ENCODE measurements around the gene PMEPA1.

Gene PMEPA1

GRCh38 chr20:57658447-57658832, 51.4 kb downstream of the PMEPA1 start:
- WGBS, 2 experiments = 90 to 91% methylated on average over 8 of the region's 8 CpGs
- H3K27ac ChIP-seq (ENCODE audit: insufficient read depth, low read depth, low read length, poor library complexity, severe bottlenecking) = no peak overlapping the region
- H3K4me1 ChIP-seq (ENCODE audit: control insufficient read depth, insufficient read depth, low read length) = peaks cover 3% of the 10 kb centered on the region

GRCh38 chr20:57657535-57658446, 52.0 kb downstream of the PMEPA1 start:
- Histone ChIP-seq H3K4me3 (ENCODE audit: insufficient read depth, low read depth, low read length) (no peak overlapping the region), H3K36me3 (ENCODE audit: control insufficient read depth, insufficient read depth, low read length) (no peaks in the 10 kb centered on the region), H3K27me3 (ENCODE audit: control insufficient read depth, insufficient read depth, low read length, poor library complexity, severe bottlenecking) (no peaks in the 10 kb centered on the region), H3K27ac (ENCODE audit: insufficient read depth, low read depth, low read length, poor library complexity, severe bottlenecking) (no peak overlapping the region), H3K9me3 (ENCODE audit: control insufficient read depth, low read length) (no peaks in the 10 kb centered on the region), H3K4me1 (ENCODE audit: control insufficient read depth, insufficient read depth, low read length) (peaks cover 3% of the 10 kb centered on the region)
- 94 to 95% methylated on average over 36 of the region's 36 CpGs for WGBS, 2 experiments

More at GRCh38 chr20:57658447-57658832, 51.4 kb downstream of the PMEPA1 start:
- Histone ChIP-seq H3K27me3 (ENCODE audit: control insufficient read depth, insufficient read depth, low read length, poor library complexity, severe bottlenecking) (no peaks in the 10 kb centered on the region), H3K4me3 (ENCODE audit: insufficient read depth, low read depth, low read length) (no peak overlapping the region), H3K9me3 (ENCODE audit: control insufficient read depth, low read length) (no peaks in the 10 kb centered on the region), H3K36me3 (ENCODE audit: control insufficient read depth, insufficient read depth, low read length) (no peaks in the 10 kb centered on the region)

DNA sequence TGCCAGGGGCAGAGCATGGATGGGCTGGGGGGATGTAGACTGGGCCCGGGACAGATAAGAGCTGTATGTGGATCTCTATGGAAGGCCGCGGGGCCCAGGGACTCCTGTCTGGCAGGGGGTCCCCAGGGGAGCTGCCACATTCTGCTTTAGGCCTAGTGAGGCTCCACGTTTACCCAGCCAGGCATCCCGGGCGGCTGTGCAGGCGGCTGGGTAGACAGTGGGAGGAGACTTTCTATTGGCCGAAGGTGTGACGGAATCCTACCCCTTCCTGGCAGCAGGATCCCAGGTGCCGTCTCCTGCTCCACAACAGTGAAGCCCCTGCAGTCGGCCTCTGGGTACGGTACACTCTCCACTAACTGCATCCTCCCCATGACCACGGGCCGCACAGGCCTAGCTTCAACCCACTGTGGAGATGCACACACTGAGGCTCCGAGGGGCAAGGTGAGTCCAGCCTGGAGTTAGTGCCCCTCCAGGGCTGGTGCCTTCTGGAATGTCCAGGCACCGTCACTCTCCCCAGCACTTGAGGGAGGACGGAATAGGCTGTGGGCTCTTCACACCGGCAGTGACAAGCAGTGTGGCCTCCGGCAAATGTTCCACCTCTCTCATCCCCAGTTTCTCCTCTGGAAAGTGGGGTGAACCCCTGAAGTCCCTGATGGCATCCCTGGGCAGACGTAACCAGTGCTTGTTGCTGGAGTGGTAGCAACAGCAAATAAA, 52.8 kb downstream of the PMEPA1 start:
- H3K36me3 ChIP-seq (ENCODE audit: control insufficient read depth, insufficient read depth, low read length) = no peaks in the 10 kb centered on the region
- H3K4me1 ChIP-seq (ENCODE audit: control insufficient read depth, insufficient read depth, low read length) = no peaks in the 10 kb centered on the region
- H3K27me3 ChIP-seq (ENCODE audit: control insufficient read depth, insufficient read depth, low read length, poor library complexity, severe bottlenecking) = no peaks in the 10 kb centered on the region
- H3K9me3 ChIP-seq (ENCODE audit: control insufficient read depth, low read length) = no peaks in the 10 kb centered on the region
- no peak overlapping the region for H3K27ac ChIP-seq (ENCODE audit: insufficient read depth, low read depth, low read length, poor library complexity, severe bottlenecking)
- 92 to 95% methylated on average over 20 of the region's 20 CpGs for WGBS, 2 experiments
- H3K4me3 ChIP-seq (ENCODE audit: insufficient read depth, low read depth, low read length) = no peak overlapping the region

DNA sequence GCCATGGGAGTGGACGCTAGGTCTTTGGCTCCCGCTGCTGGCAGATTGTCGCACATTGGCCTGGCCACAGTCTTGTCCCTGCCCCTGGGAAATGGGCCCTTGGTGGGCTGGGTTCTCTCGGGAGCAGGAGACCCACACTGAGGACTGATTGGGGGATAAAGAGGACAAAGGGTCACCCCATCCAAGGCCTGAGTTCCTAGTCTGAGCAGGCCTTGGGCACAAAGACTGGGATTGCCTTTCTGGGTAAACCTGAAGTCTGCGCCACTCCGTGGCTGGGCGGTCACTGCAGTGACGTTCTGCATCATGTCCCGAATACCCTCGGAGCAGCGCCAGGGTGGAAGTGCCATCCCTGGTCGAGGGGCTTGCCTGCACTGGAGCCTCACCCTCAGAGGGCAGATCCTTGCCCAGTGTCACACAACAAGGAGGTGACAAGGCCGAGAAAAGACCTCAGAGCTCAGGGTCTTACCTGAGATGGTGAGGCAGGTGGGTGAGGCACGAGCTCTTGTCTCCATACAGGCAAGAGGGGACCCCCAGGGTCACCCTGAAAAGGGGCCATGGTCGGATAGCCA, 53.5 kb downstream of the PMEPA1 start:
- 94 to 95% methylated on average over 15 of the region's 15 CpGs for WGBS, 2 experiments
- H3K27me3 ChIP-seq (ENCODE audit: control insufficient read depth, insufficient read depth, low read length, poor library complexity, severe bottlenecking) = no peaks in the 10 kb centered on the region
- H3K4me3 ChIP-seq (ENCODE audit: insufficient read depth, low read depth, low read length) = no peak overlapping the region
- no peaks in the 10 kb centered on the region for H3K36me3 ChIP-seq (ENCODE audit: control insufficient read depth, insufficient read depth, low read length)
- H3K4me1 ChIP-seq (ENCODE audit: control insufficient read depth, insufficient read depth, low read length) = no peaks in the 10 kb centered on the region
- no peaks in the 10 kb centered on the region for H3K9me3 ChIP-seq (ENCODE audit: control insufficient read depth, low read length)
- no peak overlapping the region for H3K27ac ChIP-seq (ENCODE audit: insufficient read depth, low read depth, low read length, poor library complexity, severe bottlenecking)

DNA sequence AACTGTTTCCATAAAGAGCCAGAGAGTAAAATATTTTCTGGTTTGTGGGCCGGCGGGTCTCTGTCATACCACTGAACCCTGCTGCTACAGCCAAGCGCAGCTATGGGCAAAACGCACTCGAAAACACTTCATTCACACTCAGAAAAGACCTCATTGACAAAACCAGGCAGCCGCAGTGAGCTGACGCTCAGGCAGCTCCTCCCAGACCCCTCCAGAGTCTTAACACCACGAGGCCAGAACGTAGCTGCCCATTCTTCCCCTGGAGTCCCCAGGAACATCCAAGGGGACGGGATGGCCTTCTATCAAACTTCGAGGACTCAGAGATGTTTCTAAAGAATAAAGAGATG, 54.0 kb downstream of the PMEPA1 start:
- Histone ChIP-seq H3K27ac (ENCODE audit: insufficient read depth, low read depth, low read length, poor library complexity, severe bottlenecking) (no peak overlapping the region), H3K4me1 (ENCODE audit: control insufficient read depth, insufficient read depth, low read length) (no peaks in the 10 kb centered on the region), H3K4me3 (ENCODE audit: insufficient read depth, low read depth, low read length) (no peak overlapping the region), H3K36me3 (ENCODE audit: control insufficient read depth, insufficient read depth, low read length) (no peaks in the 10 kb centered on the region), H3K9me3 (ENCODE audit: control insufficient read depth, low read length) (no peaks in the 10 kb centered on the region), H3K27me3 (ENCODE audit: control insufficient read depth, insufficient read depth, low read length, poor library complexity, severe bottlenecking) (no peaks in the 10 kb centered on the region)
- 86 to 91% methylated on average over 11 of the region's 11 CpGs for WGBS, 2 experiments

DNA sequence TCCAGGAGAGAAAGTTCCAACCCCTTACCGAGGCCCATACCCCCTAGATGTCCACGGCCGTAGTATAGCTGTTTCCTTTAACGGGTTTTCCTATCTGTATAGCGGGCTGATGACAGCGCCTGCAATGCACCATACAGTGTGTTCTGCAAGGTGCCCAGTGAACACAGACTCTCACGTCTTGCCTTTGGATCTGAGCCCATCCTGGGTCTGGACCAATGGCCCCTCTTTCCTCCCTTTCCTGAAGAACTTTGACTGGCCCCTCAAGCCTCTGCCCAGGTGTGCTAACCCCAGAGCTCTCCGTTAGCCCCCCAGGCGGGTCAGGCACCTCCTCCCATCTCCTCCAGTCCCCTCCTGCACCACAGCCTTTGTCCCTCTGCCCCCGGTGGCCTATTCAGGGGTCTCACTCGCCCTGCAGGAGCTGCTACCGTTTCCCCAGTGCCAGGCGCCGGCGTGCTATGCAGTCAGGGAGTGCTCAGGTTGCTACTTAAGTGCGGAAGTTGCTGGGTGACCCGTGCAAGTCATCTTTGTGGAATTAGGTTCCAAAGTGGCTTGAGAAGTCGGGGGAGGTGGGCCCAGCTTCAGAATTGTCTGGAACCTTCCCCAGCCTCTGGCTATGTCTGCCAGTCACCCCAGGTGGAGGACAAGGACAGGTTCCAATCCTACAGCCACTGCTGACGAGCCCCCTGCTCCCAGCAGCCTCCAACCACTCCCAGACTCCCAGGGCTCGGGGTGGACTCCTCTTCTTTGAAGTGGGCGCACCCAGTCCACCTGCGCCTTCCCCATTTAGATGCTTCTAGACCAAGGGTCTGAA, 54.6 kb downstream of the PMEPA1 start:
- no peaks in the 10 kb centered on the region for H3K4me1 ChIP-seq (ENCODE audit: control insufficient read depth, insufficient read depth, low read length)
- no peak overlapping the region for H3K4me3 ChIP-seq (ENCODE audit: insufficient read depth, low read depth, low read length)
- WGBS, 2 experiments = 76 to 79% methylated on average over 22 of the region's 22 CpGs
- H3K9me3 ChIP-seq (ENCODE audit: control insufficient read depth, low read length) = no peaks in the 10 kb centered on the region
- no peaks in the 10 kb centered on the region for H3K36me3 ChIP-seq (ENCODE audit: control insufficient read depth, insufficient read depth, low read length)
- H3K27me3 ChIP-seq (ENCODE audit: control insufficient read depth, insufficient read depth, low read length, poor library complexity, severe bottlenecking) = no peaks in the 10 kb centered on the region
- H3K27ac ChIP-seq (ENCODE audit: insufficient read depth, low read depth, low read length, poor library complexity, severe bottlenecking) = no peak overlapping the region

- 46% methylated on average over 12 of the region's 12 CpGs for WGBS, 2 experiments
- no peaks in the 10 kb centered on the region for H3K9me3 ChIP-seq (ENCODE audit: control insufficient read depth, low read length)
- H3K27ac ChIP-seq (ENCODE audit: insufficient read depth, low read depth, low read length, poor library complexity, severe bottlenecking) = no peak overlapping the region
- H3K4me1 ChIP-seq (ENCODE audit: control insufficient read depth, insufficient read depth, low read length) = no peaks in the 10 kb centered on the region
- no peak overlapping the region for H3K4me3 ChIP-seq (ENCODE audit: insufficient read depth, low read depth, low read length)
- H3K27me3 ChIP-seq (ENCODE audit: control insufficient read depth, insufficient read depth, low read length, poor library complexity, severe bottlenecking) = no peaks in the 10 kb centered on the region
- H3K36me3 ChIP-seq (ENCODE audit: control insufficient read depth, insufficient read depth, low read length) = no peaks in the 10 kb centered on the region
Observed at GRCh38 chr20:57654363-57654997, 55.3 kb downstream of the PMEPA1 start.

- no peaks in the 10 kb centered on the region for H3K27me3 ChIP-seq (ENCODE audit: control insufficient read depth, insufficient read depth, low read length, poor library complexity, severe bottlenecking)
- no peaks in the 10 kb centered on the region for H3K4me1 ChIP-seq (ENCODE audit: control insufficient read depth, insufficient read depth, low read length)
- 82 to 86% methylated on average over 5 of the region's 5 CpGs for WGBS, 2 experiments
- H3K36me3 ChIP-seq (ENCODE audit: control insufficient read depth, insufficient read depth, low read length) = no peaks in the 10 kb centered on the region
- no peak overlapping the region for H3K27ac ChIP-seq (ENCODE audit: insufficient read depth, low read depth, low read length, poor library complexity, severe bottlenecking)
- H3K4me3 ChIP-seq (ENCODE audit: insufficient read depth, low read depth, low read length) = no peak overlapping the region
- H3K9me3 ChIP-seq (ENCODE audit: control insufficient read depth, low read length) = no peaks in the 10 kb centered on the region
Observed at GRCh38 chr20:57653910-57654309, 55.9 kb downstream of the PMEPA1 start.

GRCh38 chr20:57653546-57653900, 56.3 kb downstream of the PMEPA1 start:
- H3K4me1 ChIP-seq (ENCODE audit: control insufficient read depth, insufficient read depth, low read length) = no peaks in the 10 kb centered on the region
- no peak overlapping the region for H3K27ac ChIP-seq (ENCODE audit: insufficient read depth, low read depth, low read length, poor library complexity, severe bottlenecking)
- 90 to 94% methylated on average over 8 of the region's 8 CpGs for WGBS, 2 experiments
- no peaks in the 10 kb centered on the region for H3K9me3 ChIP-seq (ENCODE audit: control insufficient read depth, low read length)
- no peak overlapping the region for H3K4me3 ChIP-seq (ENCODE audit: insufficient read depth, low read depth, low read length)
- no peaks in the 10 kb centered on the region for H3K36me3 ChIP-seq (ENCODE audit: control insufficient read depth, insufficient read depth, low read length)
- no peaks in the 10 kb centered on the region for H3K27me3 ChIP-seq (ENCODE audit: control insufficient read depth, insufficient read depth, low read length, poor library complexity, severe bottlenecking)
